NCI-H524 treated with DMSO at 0.1 percent for 48 hours (cell line): ENCODE data around the gene NLGN3.

Experiments
- DNase-seq: peaks from one replicate; lab custom pipeline; 2025; lab: John Stamatoyannopoulos, UW

Gene NLGN3

GRCh38 chrX:71144651-71145050, at the start of gene NLGN3:
TSS of gene NLGN3 (plus strand) at chrX:71144841. CDS start at chrX:71147750, 2,909 bp downstream.
- no peak for DNase-seq

GRCh38 chrX:71095033-71095432, 49.6 kb upstream of the NLGN3 start:
- DNase-seq = no peak

- peak; percentile 63 for DNase-seq
Measured at GRCh38 chrX:71095555-71095980, 49.1 kb upstream of the NLGN3 start, which contains the start of gene FOXO4. TSS of gene FOXO4 (plus strand) at chrX:71095851. CDS start at chrX:71096529, 678 bp downstream.

DNA sequence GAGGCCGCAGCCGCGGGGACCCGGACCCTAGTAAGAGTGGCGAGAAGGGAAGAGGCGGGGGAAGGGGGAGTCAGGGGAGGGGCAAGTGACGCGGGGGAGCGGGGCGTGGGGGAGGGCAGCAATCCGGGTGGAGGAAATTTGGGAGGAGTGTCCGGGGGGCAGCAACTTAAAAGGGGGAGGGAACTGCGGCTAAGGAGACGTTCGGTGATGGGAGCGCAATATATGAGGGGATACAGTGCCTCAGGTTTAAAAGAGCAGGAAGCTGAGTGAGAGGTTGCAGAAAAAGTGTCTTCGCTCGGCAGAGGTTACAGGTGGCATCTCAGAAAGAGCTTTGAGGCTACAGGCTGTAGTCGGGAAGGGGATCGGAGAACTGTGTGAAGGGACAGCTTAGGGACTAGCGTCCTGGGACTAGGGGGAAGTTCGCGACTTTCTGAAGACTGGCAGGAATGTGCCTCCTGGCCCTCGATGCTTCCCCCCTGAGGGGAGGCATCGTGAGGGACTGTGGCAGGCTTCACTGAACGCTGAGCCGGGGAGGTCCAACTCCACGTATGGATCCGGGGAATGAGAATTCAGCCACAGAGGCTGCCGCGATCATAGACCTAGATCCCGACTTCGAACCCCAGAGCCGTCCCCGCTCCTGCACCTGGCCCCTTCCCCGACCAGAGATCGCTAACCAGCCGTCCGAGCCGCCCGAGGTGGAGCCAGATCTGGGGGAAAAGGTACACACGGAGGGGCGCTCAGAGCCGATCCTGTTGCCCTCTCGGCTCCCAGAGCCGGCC, 48.5 kb upstream of the NLGN3 start:
- no peak for DNase-seq

DNA sequence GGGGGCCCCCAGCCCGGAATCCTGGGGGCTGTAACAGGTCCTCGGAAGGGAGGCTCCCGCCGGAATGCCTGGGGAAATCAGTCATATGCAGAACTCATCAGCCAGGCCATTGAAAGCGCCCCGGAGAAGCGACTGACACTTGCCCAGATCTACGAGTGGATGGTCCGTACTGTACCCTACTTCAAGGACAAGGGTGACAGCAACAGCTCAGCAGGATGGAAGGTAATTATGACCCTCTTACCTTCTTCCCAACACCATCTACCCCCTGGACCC, 47.9 kb upstream of the NLGN3 start:
- no peak for DNase-seq

DNA sequence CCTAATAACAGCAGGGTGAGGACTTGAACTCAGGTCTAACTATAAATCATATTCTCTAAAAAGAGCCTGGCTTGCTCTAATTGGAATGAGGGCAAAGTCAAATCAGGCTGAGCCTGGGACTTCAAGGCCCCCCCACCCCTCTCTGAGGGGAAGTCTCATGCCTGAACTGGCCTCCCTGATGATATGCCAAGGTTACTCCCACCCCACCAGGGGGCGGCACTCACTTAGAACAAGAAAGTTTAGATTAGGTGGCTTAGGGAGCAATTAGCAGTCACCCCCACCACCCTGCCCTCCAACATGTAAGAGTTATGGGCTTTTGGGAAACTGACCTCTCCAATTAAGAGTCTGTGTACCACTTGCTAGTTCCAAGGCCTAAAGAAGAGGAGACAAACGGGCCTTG, 46.3 kb upstream of the NLGN3 start:
- peak; percentile 3 for DNase-seq

DNA sequence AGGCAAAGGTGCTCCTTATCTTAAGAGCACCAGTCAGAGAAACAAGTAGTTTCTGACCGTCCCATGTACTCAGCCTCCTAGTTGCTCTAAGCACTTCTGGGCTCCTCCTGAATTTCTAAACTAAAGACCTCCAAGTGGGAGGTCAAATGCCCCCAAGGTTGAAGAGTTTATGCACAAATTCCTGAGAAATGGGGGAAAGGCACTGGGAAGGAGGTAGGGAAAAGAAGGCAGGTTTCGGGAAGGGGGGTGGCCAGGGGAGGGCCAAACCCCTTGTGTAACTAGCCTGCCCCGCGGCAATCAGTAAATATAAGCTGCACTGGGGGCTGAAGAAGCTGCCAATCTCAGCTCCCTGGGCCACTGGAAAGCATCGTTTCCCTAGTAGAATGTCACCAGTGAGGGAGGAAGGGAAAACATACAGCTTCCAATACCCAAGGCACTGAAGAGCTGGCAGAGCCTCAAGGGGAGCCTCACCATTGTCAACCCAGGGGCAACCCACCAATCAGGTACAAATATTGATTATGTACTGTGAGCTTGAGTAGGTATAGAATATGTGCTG, 45.6 kb upstream of the NLGN3 start:
- no peak for DNase-seq

DNA sequence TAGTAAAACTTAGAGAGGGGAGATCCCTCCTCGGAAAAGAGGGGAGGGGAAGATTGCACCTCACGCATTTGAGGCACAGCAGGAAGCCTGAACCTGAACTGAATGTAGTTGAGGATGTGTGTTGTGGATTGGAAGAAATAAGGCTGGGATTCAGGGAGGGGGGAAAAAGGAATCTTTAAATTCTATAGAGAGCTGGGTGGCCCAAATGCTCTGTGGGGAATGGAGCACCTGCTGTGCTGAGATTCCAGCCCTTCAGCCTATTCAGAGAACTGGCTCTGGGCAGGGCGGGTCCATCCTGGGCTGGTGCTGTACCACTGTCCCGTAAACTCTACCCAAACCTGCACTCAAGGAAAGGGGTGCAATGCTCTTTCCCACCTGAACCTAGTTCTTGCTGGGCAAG, 44.9 kb upstream of the NLGN3 start:
- DNase-seq = no peak

- no peak for DNase-seq
Measured at GRCh38 chrX:71100581-71101505, 43.8 kb upstream of the NLGN3 start.

DNA sequence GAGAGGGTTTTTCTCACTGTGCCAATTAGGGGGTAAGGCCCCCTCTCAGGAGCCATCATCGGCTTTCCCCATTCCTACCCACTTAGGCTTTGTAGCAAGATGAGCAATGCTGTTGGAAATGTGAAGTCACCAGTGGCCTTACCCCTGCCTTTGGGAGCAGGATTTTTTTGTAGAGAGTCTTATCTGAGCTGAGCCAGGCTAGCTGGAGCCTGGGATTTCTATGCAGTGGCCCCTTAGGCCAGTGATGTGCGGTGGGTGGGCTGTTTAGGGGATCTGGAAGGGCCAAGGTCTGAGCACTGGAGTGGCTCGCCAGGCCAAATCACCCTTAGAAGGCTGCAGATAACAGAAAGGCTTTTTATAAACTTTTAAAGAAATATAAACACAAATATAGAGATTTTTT, 42.3 kb upstream of the NLGN3 start:
- DNase-seq = no peak

GRCh38 chrX:71103110-71103983, 41.3 kb upstream of the NLGN3 start:
- peak; percentile 57 for DNase-seq

- DNase-seq = no peak
Measured at GRCh38 chrX:71105628-71106027, 39.0 kb upstream of the NLGN3 start.

GRCh38 chrX:71106427-71106826, 38.2 kb upstream of the NLGN3 start, which contains the start of gene CXorf65:
TSS of gene CXorf65 (minus strand) at chrX:71106740. CDS start at chrX:71106556, 184 bp downstream.
- no peak for DNase-seq

DNA sequence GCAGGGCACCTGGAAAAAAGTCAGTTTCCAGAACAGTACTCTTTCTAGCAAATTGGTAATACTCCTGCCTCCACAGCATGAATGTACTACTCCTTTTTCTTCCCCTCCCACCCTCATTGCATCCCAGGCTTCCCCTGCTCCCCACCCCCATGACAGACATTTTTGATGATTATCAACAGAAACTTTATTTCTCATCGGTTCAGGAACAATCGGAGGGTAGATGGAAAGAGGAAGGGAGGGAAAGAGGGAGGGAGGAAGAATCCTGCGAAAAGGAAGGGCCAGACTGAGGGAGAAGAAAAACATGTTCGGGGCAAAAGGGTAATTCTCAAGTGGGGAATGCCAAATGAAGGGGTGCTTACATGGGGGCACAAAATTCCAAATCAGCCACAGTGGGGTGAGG, 37.4 kb upstream of the NLGN3 start:
- no peak for DNase-seq

DNA sequence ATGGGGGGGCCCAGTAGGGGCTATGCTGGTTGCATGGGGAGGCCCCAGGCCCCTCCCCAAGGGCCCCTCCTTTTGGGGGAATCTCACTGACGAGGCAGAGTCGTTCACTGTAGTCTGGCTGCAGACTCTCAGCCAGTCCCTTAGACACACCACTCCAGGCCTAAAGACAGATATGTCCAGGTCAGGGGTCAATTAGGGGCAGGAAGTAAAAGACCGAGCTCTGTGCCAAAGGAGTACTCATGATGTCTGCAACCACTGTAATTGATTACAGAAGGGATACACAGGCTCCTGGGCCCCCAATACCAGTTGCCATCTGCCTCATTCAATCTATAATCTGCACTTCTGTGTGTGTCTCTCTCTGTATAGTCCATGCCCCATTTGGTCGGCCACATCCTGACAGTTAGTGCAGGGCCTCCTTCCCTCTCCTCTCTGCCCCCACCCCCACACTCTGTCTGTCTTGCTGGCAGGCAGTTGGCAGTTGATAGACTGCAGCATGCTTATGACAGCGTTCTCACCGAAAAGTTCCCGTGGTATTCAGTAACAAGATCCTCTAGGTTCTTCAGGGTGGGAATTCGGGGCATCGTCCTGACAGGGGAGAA, 36.8 kb upstream of the NLGN3 start:
- no peak for DNase-seq

- DNase-seq = no peak
Measured at GRCh38 chrX:71109051-71109450, 35.6 kb upstream of the NLGN3 start.

DNA sequence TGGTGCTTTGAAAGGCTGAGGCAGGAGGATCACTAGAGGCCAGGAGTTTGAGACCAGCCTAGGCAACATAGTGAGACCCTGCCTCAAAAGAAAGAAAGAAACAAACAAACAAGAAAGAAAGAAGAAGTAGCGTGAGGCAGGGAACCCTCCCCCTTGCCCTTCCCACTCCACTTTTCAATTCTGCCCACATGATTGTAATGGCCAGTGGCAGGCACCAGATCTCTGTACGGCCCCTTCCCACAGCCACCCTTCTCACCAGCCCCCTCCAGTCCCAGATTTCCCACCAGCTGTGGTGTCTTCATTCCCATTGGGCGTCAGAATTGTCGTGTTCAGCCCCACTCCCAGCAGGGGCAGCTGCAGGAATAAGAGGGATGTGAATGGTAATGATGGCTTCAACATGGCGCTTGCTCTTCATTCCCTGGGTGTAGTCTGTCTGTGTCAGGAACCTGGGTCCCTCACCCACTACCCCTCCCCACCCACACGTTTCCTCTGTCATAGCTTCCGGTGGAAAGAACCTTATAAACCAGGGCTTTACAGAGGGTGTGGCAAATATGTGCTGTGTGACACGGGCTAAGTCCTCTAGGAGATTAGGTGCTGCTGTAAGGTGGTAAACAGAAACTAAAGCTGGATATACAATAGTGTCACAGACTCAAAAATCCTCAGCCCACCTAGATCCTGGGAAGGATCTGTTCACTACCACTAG, 33.3 kb upstream of the NLGN3 start, which contains the start of gene IL2RG:
Gene IL2RG, minus strand, starts transcription at position 437 of the 703 bp plus-strand sequence. Its CDS starts 38 bp downstream, at position 399.
- DNase-seq = no peak

DNA sequence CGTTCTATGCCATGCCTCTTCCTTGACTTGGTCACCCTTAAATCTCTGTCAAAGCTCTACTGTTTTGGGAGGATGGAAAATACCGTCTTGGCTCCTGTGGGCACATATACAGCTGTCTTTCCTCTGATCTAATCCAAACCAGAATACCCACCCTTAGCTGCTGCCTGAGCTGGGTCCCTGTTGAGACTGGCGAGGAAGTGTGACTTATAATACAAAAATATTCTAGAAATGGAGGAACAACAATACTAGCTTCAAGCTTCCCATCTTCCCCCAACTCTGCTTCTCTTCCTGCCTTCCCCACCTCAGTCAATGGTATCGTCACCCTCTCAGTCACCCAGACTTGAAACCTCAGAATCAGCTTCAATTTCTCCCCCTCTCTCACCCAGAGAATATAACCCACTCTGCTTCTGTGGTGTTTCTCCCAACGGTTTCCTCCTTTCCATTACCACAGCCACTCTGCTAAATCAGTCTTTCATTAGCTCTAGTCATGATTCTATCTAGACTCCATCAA, 32.7 kb upstream of the NLGN3 start:
- DNase-seq = no peak

- DNase-seq = no peak
Measured at GRCh38 chrX:71117358-71117757, 27.3 kb upstream of the NLGN3 start.
